Activated CD8-positive, alpha-beta memory T cell treated with anti-CD3 and anti-CD28 coated beads, Interleukin-2, amount 50 U/mL, for 1 hour (primary cell): ENCODE results near the gene ABI2.

Experiments used
- DNase-seq: peaks from one replicate; pipeline ENCODE4 v3.0.0-alpha.2; 2020; ENCODE audit errors: extremely low read depth

Gene ABI2

GRCh38 chr2:203480623-203481022 is 152.4 kb downstream of the ABI2 start:
- DNase-seq: no peak

GRCh38 chr2:203484266-203485112 is 156.3 kb downstream of the ABI2 start:
- peak; percentile 17 for DNase-seq

- no peak for DNase-seq
Measured at GRCh38 chr2:203489531-203489930, 161.3 kb downstream of the ABI2 start.

GRCh38 chr2:203490391-203490790 is 162.2 kb downstream of the ABI2 start:
- no peak for DNase-seq

- DNase-seq: no peak
Measured at GRCh38 chr2:203492965-203493364, 164.8 kb downstream of the ABI2 start.
